Stimulated activated naive CD4-positive, alpha-beta T cell (primary cell): ENCODE measurements around the gene GADD45B.
"Not testable (repeated sequence)": the region's sequence is repeated elsewhere in the genome, so short reads cannot be mapped to it uniquely, and the experiment has no call there.

Experiments used
- DNase-seq, 6 experiments: peaks; one replicate each; lab custom pipeline; 2025; lab: John Stamatoyannopoulos, UW

GADD45B gene

GRCh38 chr19:2443785-2444182 is 32.1 kb upstream of the GADD45B start:
- DNase-seq = no peak

- no peak for DNase-seq
Observed at GRCh38 chr19:2444251-2445002, 31.5 kb upstream of the GADD45B start.

DNA sequence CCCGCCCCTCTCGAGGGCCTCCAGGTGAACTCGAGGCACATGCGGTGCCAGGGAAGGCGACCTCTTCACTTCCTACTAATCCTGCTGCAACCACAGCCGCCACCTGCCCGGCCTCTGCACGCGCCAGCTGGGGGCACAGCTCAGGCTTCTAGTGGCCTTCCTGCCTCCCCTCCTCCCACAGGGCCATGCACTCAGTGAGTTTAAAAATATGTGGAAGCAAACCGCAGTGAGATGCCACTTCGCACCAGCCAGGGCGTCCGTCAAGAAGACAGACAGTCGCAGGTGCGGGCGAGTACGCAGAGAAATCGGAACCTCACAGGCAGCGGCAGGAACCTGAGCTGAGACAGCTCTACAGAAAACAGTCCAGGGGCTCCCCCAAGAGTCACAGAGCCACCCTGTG is 29.5 kb upstream of the GADD45B start:
- DNase-seq = peak in 2 of 6 experiments; percentile 44 to 51

DNA sequence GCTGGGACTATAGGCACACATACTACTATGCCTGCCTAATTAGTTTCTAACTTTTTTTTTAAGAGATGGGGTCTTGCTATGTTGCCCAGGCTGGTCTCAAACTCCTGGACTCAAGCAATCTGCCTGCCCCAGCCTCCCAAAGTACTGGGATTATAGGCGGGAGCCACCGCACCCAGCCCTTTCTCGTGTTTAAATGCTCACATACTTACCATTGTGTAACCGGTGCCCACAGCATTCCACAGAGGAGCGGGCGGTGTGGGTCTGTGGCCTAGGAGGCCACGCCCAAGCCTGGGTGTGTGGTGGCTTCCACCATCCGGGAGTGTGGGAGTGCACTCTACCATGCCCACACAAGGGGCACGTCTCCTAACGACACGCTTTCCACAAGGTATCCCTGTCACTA is 26.9 kb upstream of the GADD45B start:
- DNase-seq = no peak

DNA sequence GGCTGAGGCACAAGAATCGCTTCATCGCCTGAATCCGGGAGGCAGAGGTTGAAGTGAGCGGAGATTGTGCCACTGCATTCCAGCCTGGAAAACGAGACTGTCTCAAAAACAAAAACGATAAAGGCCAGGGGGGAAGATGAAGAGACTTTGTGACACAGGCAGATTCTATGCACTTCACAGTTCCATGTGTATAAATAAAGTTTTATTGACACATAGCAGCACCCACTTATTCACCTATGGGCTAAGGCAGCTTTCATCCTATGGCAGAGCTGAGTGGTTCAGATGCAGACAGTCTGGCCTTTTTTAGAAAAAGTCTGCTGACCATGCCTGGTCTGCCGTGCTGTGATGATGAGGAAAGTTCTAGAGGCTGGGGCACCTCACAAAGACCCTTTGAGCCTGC is 24.8 kb upstream of the GADD45B start:
- no peak for DNase-seq

- no peak for DNase-seq
Observed at GRCh38 chr19:2451741-2452140, 24.2 kb upstream of the GADD45B start.

DNA sequence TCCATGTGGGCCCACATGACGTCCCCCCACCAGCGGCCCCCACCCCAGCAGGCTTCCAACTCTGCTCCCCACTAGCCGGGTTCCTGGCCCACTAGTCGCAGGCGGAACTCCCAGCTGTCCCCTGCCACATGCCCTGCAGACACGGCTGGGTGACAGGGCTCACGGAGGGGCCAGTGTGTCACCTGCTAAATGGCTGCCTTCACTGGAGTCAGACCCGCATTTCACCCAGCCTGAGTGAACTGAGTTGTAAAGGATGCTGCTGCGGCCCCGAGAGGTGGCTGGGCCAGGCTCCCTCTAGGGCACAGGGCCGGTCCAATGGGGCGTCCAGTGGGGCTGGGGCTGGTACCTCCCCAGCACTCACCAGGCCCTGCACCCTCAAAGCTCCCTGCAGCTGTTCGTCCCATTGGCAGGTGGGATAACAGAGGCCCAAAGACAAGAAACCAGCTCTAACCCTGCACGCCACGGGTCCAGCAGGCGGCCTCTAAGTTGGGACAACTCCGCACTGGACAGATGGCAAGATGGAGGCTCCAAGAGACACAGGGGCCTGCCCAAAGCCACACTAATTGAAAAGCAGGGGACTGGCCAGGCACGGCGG is 22.4 kb upstream of the GADD45B start:
- DNase-seq = no peak

DNA sequence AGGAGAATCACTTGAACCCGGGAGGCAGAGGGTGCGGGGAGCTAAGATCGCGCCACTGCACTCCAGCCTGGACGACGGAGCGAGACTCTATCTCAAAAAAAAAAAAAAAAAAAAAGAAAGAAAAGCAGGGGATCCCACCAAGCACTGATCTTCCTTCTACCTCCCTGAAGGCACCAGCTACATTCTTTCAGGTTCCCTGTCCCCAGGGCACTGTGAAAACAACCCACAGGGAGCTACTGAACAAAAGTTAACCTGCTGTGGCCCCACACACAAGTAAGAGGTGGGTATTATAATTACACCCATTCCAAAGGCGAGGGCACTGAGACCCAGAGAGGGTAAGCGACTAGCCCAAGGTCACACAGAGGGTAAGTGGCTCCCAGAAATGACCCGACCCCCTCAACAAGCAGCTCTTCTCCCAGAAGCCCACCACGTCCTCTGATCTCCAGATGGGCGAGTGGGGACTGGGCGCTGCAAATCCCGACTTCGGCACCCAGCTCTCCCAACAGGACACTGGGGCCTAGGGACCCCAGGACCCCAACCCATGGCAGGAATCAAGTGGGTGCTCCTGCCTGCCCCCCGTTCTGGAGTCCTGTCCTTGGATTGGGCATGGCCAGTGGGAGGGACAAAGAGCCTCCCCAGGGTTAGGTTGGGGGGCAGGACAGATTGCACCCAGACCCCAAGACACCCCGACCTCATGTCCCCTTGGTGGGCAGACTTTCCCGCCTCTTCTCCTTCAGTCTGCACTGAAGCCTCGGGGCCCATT is 21.5 kb upstream of the GADD45B start:
- no peak for DNase-seq

GRCh38 chr19:2454962-2455850 is 20.7 kb upstream of the GADD45B start:
- no peak for DNase-seq

- peak in 5 of 6 experiments; percentile 18 to 60 (median 27) for DNase-seq
Observed at GRCh38 chr19:2455851-2456570, 19.9 kb upstream of the GADD45B start.

DNA sequence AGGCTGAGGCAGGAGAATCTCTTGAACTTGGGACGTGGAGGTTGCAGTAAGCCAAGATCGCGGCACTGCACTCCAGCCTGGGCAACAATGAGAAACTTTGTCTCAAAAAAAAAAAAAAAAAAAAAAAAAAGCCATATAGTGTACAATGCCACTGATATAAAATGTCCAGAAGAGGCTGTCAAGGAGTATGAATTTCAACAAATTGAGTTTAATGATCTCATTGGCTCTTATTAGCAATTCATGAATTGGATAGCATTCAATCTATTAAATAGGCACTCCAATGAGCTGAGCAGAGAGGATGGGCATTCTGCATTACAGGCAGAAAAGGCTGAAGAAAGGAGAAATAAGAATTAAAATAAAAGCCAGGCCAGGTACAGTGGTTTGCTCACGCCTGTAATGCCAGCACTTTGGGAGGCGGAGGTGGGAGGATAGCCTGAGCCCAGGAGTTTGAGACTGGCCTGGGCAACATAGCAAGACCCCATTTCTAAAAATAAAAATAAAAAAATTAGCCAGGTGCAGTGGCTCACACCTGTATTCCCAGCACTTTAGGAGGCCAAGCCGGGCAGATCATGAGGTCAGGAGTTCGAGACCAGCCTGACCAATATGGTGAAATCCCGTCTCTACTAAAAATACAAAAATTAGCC is 18.4 kb upstream of the GADD45B start:
- no peak for DNase-seq

GRCh38 chr19:2458054-2458453 is 17.9 kb upstream of the GADD45B start:
- DNase-seq = no peak

DNA sequence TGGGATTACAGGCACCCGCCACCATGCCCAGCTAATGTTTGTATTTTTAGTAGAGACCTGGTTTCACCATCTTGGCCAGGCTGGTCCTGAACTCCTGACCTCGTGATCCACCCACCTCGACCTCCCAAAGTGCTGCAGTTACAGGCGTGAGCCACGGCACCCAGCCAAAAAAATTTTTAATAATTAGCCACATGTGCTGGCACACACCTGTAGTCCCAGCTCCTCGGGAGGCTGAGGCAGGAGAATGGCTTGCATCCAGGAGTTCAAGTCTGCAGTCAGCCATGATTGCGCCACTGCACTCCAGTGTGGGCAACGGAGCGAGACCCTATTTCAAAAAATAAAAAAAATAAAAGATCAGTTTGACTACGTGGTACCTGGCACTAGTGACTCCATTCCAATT is 17.2 kb upstream of the GADD45B start:
- not testable (repeated sequence) for DNase-seq

DNA sequence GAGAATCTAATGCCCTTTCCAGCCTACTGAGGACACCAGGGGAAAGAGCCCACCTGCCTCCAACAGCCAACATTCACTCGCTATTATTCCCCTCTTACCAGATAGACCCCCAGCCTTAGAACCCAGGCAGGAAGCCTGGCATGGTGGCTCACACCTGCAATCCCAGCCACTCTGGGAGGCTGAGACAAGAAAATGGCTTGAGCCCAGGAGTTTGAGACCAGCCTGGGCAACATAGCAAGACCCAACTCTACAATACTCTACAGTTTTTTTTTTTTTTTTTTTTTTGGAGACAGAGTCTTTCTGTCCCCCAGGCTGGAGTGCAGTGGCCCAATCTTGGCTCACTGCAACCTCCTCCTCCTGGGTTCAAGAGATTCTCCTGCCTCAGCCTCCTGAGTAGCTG is 15.7 kb upstream of the GADD45B start:
- no peak for DNase-seq

GRCh38 chr19:2461751-2462634 is 13.9 kb upstream of the GADD45B start:
- DNase-seq = peak in 4 of 6 experiments; percentile 30 to 39 (median 34)

DNA sequence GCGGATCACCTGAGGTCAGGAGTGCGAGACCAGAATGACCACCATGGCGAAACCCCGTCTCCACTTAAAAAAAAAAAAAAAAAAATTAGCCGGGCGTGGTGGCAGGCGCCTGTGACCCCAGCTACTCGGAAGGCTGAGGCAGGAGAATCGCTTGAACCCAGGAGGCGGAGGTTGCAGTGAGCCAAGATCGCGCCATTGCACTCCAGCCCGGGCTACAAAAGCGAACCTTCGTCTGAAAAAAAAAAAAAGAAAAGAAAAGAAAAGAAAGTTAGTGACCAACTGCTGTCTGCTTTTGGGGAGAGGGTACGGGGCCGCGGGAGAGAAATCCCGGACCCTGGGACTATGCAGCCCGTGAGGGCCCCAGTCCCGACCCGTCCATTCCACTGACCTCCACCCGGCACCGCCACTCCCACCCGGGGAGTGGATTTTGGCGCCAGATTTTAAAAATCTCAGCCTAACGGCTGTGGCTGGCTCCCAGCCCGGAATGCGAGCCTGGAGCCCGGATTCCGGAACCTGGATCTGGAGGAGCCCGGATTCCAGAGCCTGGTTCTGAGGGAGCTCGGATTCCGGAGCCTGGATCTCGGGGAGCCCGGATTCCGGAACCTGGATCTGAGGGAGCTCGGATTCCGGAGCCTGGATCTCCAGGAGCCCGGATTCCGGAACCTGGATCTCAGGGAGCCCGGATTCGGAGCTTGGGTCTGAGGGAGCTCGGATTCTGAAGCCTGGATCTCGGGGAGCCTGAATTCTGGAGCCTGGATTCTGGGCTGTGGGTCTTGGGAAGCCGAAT is 13.1 kb upstream of the GADD45B start:
- no peak for DNase-seq

DNA sequence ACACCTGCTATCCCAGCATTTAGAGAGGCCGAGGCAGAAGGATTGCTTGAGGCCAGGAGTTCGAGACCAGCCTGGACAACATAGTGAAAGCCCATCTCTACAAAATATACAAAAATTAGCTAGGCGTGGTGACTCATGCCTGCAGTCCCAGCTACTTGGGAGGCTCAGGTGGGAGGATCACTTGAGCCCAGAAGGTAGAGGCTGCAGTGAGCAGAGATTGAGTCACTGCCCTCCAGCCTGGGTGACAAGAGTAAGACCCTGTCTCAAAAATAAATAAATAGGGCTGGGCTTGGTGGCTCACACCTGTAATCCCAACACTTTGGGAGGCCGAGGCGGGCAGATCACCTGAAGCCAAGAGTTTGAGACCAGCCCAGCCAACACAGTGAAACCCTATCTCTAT is 12.2 kb upstream of the GADD45B start:
- not testable (repeated sequence) for DNase-seq

- no peak for DNase-seq
Observed at GRCh38 chr19:2464389-2464788, 11.5 kb upstream of the GADD45B start.

DNA sequence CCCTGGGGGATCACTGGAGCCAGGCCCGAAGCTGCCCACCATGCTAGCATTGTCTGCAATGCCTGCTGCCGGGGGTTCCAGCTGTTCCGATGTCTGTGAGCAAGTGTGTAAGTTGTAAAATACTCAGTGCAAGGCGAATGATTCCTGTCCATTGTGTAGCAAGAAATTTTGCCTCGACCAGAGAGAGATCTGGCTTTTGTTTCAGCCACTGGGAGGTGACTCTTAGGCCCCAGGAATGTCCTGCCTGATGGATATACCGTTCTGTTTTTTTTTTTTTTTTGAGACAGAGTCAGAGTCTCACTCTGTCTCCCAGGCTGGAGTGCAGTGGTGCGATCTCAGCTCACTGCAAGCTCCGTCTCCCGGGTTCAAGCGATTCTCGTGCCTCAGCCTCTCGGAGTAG is 7.3 kb upstream of the GADD45B start:
- DNase-seq = no peak
